Measurements from ENCODE around the gene NUP62.

- peak; percentile 44 for TF ChIP-seq CTCF (IDR thresholded peaks at IDR 0.05; ENCODE audit: borderline replicate concordance, extremely low read depth, low read length, poor library complexity, severe bottlenecking)
- no peak for TF ChIP-seq EZH2 (IDR thresholded peaks at IDR 0.05; ENCODE audit: borderline replicate concordance, low read depth, low read length, severe bottlenecking)
These were observed 10.6 kb upstream of the NUP62 start for GRCh38 chr19:49939721-49940481.
